GM18502 (cell line): Measurements from ENCODE around the gene SH3TC1.

Experiments used
- ATAC-seq: cut with Tn5 transposase; IDR thresholded peaks from one replicate; pipeline ENCODE4 v1.9.1; 2021; ENCODE audit warnings: mild to moderate bottlenecking; ENCODE audit not compliant: unreplicated experiment, poor library complexity

SH3TC1 gene

DNA sequence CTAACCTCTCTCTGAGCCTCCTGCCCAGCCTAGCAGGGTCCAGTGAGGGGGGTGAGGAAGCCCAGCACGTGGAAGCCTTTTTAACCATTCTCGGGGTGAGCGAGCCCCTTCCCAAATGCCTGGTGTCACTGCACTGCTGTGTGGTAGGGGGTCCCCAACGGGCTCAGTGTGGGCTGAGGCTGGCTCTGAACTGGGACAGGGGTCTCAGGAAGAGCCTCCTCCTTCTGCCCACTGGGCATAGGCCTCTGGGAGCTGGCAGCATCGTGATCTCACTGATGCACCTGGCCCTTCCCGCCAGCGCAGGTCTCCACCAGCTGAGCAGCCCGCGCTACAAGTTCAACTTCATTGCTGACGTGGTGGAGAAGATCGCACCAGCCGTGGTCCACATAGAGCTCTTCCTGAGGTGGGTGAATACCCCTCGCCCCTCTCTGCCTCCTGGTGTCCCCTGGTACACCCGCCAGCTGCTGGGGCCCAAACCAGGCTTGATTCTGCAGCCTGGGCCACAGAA is 83.1 kb downstream of the SH3TC1 start:
- no peak for ATAC-seq

- ATAC-seq, result no peak
These were observed 83.7 kb downstream of the SH3TC1 start for GRCh38 chr4:8282742-8283141.

DNA sequence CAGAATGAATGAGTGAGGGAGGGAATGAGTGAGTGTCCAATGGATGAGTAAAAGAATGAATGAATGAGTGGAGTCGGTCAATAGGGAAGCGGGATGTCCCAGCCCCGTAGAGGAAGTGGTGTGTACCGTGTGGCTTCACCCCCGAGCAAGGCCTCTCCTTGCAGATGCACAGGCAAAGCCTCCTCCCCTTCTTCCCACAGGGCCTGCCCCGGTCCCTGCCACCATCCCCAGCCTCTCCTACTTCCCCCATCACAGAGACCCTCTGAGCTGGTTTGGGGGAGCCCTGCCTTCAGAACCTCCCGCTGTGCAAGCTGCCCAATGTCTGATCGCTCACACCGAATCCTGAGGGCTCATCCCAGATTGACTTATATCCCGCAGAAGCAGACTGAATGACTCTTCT is 84.1 kb downstream of the SH3TC1 start:
- ATAC-seq, result no peak

DNA sequence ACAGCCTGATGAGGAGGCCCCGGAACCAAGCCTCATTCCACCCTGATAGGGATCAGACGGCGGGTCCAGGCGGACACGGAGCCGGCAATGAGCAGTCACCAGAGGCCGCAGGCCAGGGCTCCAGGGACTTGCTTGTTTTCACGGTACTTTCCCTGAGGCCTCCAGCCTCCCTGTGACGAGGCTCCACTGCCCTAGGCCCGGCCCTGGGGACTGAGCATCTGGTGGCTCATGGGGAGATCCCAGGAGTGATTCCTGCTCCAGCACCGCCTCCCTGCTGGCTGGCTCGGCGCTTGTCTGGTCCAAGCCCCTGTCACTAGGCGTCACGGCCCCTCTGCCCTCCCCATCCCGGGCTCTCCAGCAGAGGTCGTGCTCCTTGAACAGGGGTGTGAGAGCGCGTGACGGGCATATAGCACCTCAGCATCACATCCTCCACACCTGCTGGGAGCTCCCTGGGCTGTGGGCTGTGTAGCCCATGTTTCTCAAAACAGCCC is 84.6 kb downstream of the SH3TC1 start:
- no peak for ATAC-seq

DNA sequence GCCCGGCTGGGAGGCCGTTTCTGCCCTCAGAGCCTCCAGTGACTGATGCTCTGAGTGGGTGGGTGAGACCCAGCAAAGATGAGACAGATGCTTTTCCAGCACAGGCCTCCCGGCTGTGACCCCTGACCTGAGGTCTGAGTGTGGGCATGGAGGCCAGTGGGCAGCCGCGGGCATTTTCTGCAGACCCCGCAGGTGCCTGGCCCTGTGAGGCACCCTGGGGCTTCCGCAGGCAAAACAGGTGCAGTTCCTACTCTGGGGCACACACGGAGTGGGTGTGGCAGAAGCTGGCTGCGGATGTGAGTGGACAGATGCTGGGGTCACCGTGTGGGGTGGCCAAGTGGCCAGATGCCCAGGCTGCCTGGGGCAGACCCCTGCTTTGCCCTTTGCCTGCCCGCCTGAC is 85.3 kb downstream of the SH3TC1 start:
- ATAC-seq, result no peak

GRCh38 chr4:8285143-8285975 is 86.3 kb downstream of the SH3TC1 start:
- no peak for ATAC-seq

- ATAC-seq, result no peak
These were observed 87.1 kb downstream of the SH3TC1 start for GRCh38 chr4:8285976-8286718.

DNA sequence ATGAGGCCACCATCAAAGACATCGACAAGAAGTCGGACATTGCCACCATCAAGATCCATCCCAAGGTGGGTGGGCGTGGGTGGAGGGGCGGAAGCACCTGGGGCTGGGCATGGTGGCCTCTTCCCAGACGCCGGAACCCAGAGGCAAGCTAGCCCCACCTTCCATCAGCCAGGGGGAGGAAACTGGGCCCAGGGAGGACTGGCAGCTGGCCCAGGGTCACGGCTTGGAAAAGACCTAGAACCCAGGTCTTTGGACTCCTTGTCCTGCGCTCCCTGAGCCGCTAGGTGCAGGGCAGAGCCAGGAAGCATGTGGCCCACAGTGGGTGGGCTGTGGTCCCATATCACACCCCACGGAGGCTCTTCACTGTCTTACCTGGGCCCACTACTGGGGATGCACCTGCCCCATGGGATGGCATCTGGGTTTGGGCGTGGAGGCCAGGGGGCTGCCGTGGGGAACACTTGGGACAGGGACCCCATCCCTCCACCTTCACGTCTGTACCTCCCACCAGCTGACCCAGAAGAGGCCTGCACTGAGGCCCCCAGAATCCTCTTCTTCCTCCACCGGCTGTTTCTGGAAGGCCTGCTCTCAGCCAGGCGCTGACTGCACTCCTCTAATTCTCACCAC is 87.7 kb downstream of the SH3TC1 start:
- no peak for ATAC-seq

DNA sequence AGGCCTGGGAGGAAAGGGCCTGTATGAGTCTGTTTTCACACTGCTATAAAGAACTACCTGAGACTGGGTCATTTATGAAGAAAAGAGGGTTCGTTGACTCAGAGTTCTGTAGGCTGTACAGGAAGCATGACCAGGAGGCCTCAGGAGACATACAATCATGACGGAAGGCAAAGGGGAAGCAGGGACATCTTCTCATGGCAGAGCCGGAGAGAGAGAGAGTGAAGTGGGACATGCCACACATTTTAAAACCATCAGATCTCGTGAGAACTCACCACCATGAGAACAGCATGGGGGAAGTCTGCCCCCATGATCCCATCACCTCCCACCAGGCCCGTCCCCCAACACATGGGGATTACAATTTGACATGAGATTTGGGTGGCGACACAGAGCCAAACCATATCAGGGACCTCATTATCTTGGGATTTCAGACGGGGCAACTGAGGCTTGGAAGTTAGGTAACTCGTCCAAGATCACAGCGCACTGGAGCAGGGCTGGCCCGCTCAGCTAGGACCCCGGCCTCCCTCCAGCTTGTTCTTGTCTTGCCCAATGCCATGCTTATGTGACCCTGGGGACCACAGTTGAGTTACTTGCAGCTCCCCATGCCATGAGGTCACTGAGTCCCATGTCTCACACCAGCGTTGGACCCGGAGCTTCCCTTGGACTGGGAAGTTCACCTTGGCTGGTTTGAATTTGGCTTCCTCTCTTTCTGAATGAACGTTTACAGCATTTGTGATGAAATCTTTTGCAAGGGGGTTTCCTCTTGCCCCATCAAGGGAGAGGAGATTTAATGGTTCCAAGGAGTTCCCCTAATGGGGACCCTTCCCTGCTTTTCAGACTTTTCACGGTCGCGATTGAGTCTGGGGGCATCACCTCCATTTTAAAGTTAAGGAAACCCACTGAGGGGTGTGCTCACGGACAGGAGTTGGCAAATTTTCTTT is 88.5 kb downstream of the SH3TC1 start:
- ATAC-seq, result no peak

GRCh38 chr4:8289151-8289750 is 90.2 kb downstream of the SH3TC1 start:
- no peak for ATAC-seq

DNA sequence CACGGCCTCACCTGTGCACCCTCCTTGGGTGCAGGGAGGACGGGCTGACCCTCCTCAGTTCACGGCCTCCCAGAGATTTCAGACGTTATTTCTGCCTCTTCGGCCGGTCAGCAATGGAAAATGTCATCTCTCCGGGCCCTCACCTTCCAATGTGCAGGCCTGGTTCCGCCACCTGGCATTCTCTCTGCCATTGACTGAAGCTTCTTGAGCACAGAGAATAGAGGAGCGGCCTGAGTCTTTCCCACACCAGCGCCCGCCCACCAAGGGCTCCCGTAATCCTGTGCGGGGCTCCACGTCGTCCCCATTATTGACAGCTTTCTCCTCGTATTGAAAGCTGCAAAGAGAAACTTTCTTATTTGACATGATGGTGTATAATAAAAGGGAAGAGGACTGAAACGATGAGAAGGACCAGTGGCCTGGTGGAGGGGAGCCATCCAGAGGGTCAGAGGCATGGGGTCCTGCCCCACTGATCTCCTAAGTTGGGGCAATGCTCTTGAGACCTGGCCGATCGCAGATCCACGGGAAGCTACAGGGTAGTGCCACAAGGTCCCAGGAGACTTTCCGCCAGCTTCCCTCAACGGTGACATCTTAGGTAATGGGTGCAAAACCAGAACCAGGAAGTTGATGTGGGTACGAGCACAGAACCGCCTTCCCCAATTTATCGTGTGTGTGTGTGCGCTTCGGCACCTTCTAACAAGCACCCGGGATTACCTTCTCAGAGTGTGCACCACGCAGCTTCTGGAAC is 91.0 kb downstream of the SH3TC1 start:
- ATAC-seq, result no peak

DNA sequence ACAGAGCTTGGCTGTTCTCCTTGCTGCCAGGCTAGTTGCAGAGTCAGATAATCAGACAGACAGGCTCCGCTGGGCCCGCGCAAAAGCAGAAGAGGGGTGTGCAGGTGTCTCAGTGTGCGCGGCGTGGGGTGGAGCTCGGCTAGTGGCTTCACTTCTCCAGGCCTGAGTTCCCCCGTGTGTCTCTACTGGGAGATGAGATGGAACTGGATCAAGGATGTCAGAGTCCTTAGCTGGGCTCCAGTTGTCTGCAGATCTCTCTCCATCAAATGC is 91.5 kb downstream of the SH3TC1 start:
- no peak for ATAC-seq
